Transverse colon (tissue), 4 donors: Measurements from ENCODE around the gene HECW1. TPM values are rescaled to one million over a fixed set of nuclear protein-coding genes. Genes with fewer than 3 reads are reported as not detected.

ENCODE experiments used
- DNase-seq: peaks from one replicate; pipeline ENCODE4 v3.0.0-alpha.2; 2019
- H3K27ac ChIP-seq, 4 donors: fragments of 200-600 bp; sonication (generic); 2 replicates each; pipeline ENCODE4 v1.5.1; 2016 to 2018; ENCODE audit warnings: inconsistent platforms in 4 of 4
- H3K27me3 ChIP-seq: fragments of 200-600 bp; sonication (generic); 2 replicates; pipeline ENCODE4 v1.5.1; 2017; ENCODE audit warnings: inconsistent platforms
- H3K36me3 ChIP-seq, 4 donors: fragments of 200-600 bp; sonication (generic); 2 replicates each; pipeline ENCODE4 v1.5.1; 2017 to 2019; ENCODE audit warnings: inconsistent platforms in 4 of 4
- H3K4me1 ChIP-seq, 4 donors: fragments of 200-600 bp; sonication (generic); 2 replicates each; pipeline ENCODE4 v1.5.1; 2017 to 2020; ENCODE audit warnings: inconsistent platforms in 4 of 4
- H3K4me3 ChIP-seq, 4 donors: fragments of 200-600 bp; sonication (generic); 1 replicate in 1 of 4; 2 replicates in 3 of 4; pipeline versions ENCODE4 v1.5.1 to v1.6.1; 2017 to 2019; ENCODE audit warnings: inconsistent platforms in 4 of 4
- H3K9me3 ChIP-seq, 2 donors: fragments of 200-600 bp; sonication (generic); 2 replicates each; pipeline ENCODE4 v1.5.1; 2017 to 2019; ENCODE audit warnings: inconsistent platforms in 2 of 2
- CTCF ChIP-seq, 5 experiments: fragments of 200-600 bp in 3 of 5; fragments of 450-650 bp in 2 of 5; sonication (generic) in 3 of 5; IDR thresholded peaks; 1 replicate in 2 of 5; 2 replicates in 3 of 5; pipeline ENCODE4 v1.5.1; 2016 to 2017; ENCODE audit warnings: antibody characterized with exemption in 5 of 5, inconsistent platforms in 3 of 5, mild to moderate bottlenecking in 2 of 5, moderate library complexity in 1 of 5
- EP300 ChIP-seq: sonication (generic); formaldehyde crosslinking; IDR thresholded peaks from one replicate; pipeline ENCODE4 v1.6.1; 2017; ENCODE audit warnings: antibody characterized with exemption, low read depth
- POLR2A ChIP-seq: fragments of 450-650 bp; IDR thresholded peaks from one replicate; pipeline ENCODE4 v1.6.1; 2016; ENCODE audit warnings: antibody characterized with exemption, mild to moderate bottlenecking, moderate library complexity
- POLR2AphosphoS5 ChIP-seq, 3 donors: sonication (generic); formaldehyde crosslinking; IDR thresholded peaks; one replicate each; pipeline ENCODE4 v1.6.1; 2016; ENCODE audit warnings: antibody characterized with exemption in 3 of 3
- WGBS, 2 donors: methylation state at CpG; one replicate each; pipeline ENCODE4 v1.1.5; 2018; ENCODE audit warnings: low coverage in 1 of 2; 5-methylcytosine and 5-hydroxymethylcytosine counted together
- in situ Hi-C, 4 donors: fragments of 200-750 bp; cut with MboI; loops; one replicate each; pipeline versions ENCODE4 v1.15.0 to v1.15.1; 2017; ENCODE audit warnings: low sequenced_read_pairs in 3 of 4, low pct_ligation_motif_present in 1 of 4, low pct_unique_long_range_greater_than_20kb in 1 of 4
- intact Hi-C: fragments of 100-400 bp; cut with DNase I; formaldehyde crosslinking; loops from one replicate; pipeline ENCODE4 v1.15.1; 2023; ENCODE audit warnings: low total_unique reads
- total RNA-seq, 4 donors: library from RNA; depleted of rRNA; stranded (reverse); fragments of >200 nt; gene quantifications; one replicate each; pipeline ENCODE4 v1.1.0, GENCODE V29; 2016

The HECW1 gene
- total RNA-seq, 4 donors from 2014 or later = 1.1 to 1.4 TPM; not detected in 2

GRCh38 chr7:43248553-43248952 lies 136.1 kb downstream of the HECW1 start:
- H3K9me3 ChIP-seq = no peaks in the 10 kb centered on the region
- in situ Hi-C loops (no loop called here), intact Hi-C loops (no loop called here)
- H3K27ac ChIP-seq = peak overlapping the region; percentile 25 to 56 (median 40)
- TF ChIP-seq POLR2AphosphoS5 (IDR thresholded peaks at IDR 0.05) (no peak), EP300 (no peak), POLR2A (no peak), CTCF (IDR thresholded peaks at IDR 0.05) (no peak)
- H3K4me3 ChIP-seq = peak overlapping the region in 1 of 4 donors; percentile 8
- 74 to 80% methylated on average over 1 to 4 of the region's 4 CpGs for WGBS, 2 donors
- no peaks in the 10 kb centered on the region for H3K27me3 ChIP-seq
- DNase-seq = no peak
- no peaks in the 10 kb centered on the region for H3K36me3 ChIP-seq
- peaks cover 0 to 16% (median 4%) of the 10 kb centered on the region in 4 donors for H3K4me1 ChIP-seq

GRCh38 chr7:43248961-43249822 lies 136.7 kb downstream of the HECW1 start:
- no peak for TF ChIP-seq EP300
- TF ChIP-seq POLR2AphosphoS5 (IDR thresholded peaks at IDR 0.05) = no peak
- no peak for TF ChIP-seq CTCF (IDR thresholded peaks at IDR 0.05)
- TF ChIP-seq POLR2A = no peak
- H3K27ac ChIP-seq = peak overlapping the region; percentile 25 to 56 (median 40)
- no peaks in the 10 kb centered on the region for H3K9me3 ChIP-seq
- in situ Hi-C loops = no loop called here
- peak overlapping the region in 2 of 4 donors; percentile 8 to 37 for H3K4me3 ChIP-seq
- peaks cover 0 to 16% (median 4%) of the 10 kb centered on the region in 4 donors for H3K4me1 ChIP-seq
- no peaks in the 10 kb centered on the region for H3K36me3 ChIP-seq
- no peaks in the 10 kb centered on the region for H3K27me3 ChIP-seq
- DNase-seq = peak; percentile 50
- WGBS, 2 donors = 43 to 58% methylated on average over 5 to 27 of the region's 29 CpGs
- intact Hi-C loops = no loop called here

GRCh38 chr7:43249823-43250145 lies 137.3 kb downstream of the HECW1 start:
- H3K9me3 ChIP-seq = no peaks in the 10 kb centered on the region
- H3K27ac ChIP-seq = peak overlapping the region in 3 of 4 donors; percentile 33 to 56 (median 46)
- DNase-seq = no peak
- H3K36me3 ChIP-seq = no peaks in the 10 kb centered on the region
- TF ChIP-seq POLR2AphosphoS5 (IDR thresholded peaks at IDR 0.05) (no peak), POLR2A (no peak), CTCF (IDR thresholded peaks at IDR 0.05) (no peak), EP300 (no peak)
- H3K27me3 ChIP-seq = no peaks in the 10 kb centered on the region
- in situ Hi-C loops = loop anchor here in 2 of 4 donors (10.0 to 25.0 kb wide), 3 partner anchors 287 to 463 kb away; partner anchors contain the start of genes MRPL32 (in 1 of the 2) and PSMA2 (in 1 of the 2)
- intact Hi-C loops = no loop called here
- 64 to 70% methylated on average over 8 to 9 of the region's 9 CpGs for WGBS, 2 donors
- peak overlapping the region in 1 of 4 donors; percentile 37 for H3K4me3 ChIP-seq
- H3K4me1 ChIP-seq = peaks cover 0 to 16% (median 4%) of the 10 kb centered on the region in 4 donors

GRCh38 chr7:43260980-43261878 lies 148.8 kb downstream of the HECW1 start:
- Histone ChIP-seq H3K4me3 (no peak overlapping the region), H3K9me3 (no peaks in the 10 kb centered on the region), H3K27me3 (no peaks in the 10 kb centered on the region), H3K36me3 (no peaks in the 10 kb centered on the region), H3K27ac (no peak overlapping the region), H3K4me1 (no peaks in the 10 kb centered on the region)
- peak; percentile 71 for DNase-seq
- WGBS, 2 donors = 23 to 39% methylated on average over 4 to 8 of the region's 8 CpGs
- TF ChIP-seq CTCF (IDR thresholded peaks at IDR 0.05) (peak; percentile 74 to 90 (median 89)), POLR2AphosphoS5 (IDR thresholded peaks at IDR 0.05) (no peak)
- intact Hi-C loops (loop anchor here (5.0 kb wide), 1 partner anchor 319 kb away; no protein-coding TSS in a partner anchor), in situ Hi-C loops (loop anchor here in 1 of 4 donors (25.0 kb wide), 2 partner anchors 299 to 451 kb away; no protein-coding TSS in a partner anchor)
